K562 (cell line): Measurements from ENCODE around the gene ZNF622. TPM values are rescaled to one million over a fixed set of nuclear protein-coding genes. Genes with fewer than 3 reads are reported as not detected.

ENCODE experiments used
- BMI1 ChIP-seq: fragments of 150-350 bp; IDR thresholded peaks from 2 replicates; pipeline ENCODE4 v1.6.1; 2014; ENCODE audit warnings: low read length
- CEBPB ChIP-seq: fragments of 450-650 bp; IDR thresholded peaks from 2 replicates; pipeline ENCODE4 v1.6.1; 2016; ENCODE audit warnings: missing genetic modification characterization, missing compliant biosample characterization
- DEAF1 ChIP-seq: fragments of 450-650 bp; formaldehyde crosslinking; IDR thresholded peaks from 2 replicates; pipeline ENCODE4 v1.4.0; 2020; ENCODE audit warnings: mild to moderate bottlenecking, moderate library complexity
- FOXO4 ChIP-seq: fragments of 450-650 bp; formaldehyde crosslinking; IDR thresholded peaks from 2 replicates; pipeline ENCODE4 v1.4.0; 2020; ENCODE audit warnings: mild to moderate bottlenecking, moderate library complexity
- GTF2F1 ChIP-seq: IDR thresholded peaks from 2 replicates; pipeline ENCODE4 v1.6.1; 2011; ENCODE audit warnings: low read depth, low read length, improper control_type of control experiment
- HDAC1 ChIP-seq, 2 experiments: fragments of 450-650 bp; IDR thresholded peaks; 2 replicates each; pipeline ENCODE4 v1.6.1; 2016 to 2017; ENCODE audit warnings: inconsistent platforms in 1 of 2, mild to moderate bottlenecking in 1 of 2, moderate library complexity in 1 of 2
- HOXB6 ChIP-seq: fragments of 250-450 bp; sonication (Bioruptor Pico); IDR thresholded peaks from 2 replicates; pipeline ENCODE4 v1.5.1; 2022; ENCODE audit warnings: mild to moderate bottlenecking, borderline replicate concordance
- MED1 ChIP-seq: sonication (generic); formaldehyde crosslinking; IDR thresholded peaks from 2 replicates; pipeline ENCODE4 v1.8.1; 2023; ENCODE audit warnings: missing genetic modification reagents, borderline replicate concordance
- NCOA2 ChIP-seq, 2 experiments: fragments of 450-650 bp; IDR thresholded peaks; 2 replicates each; pipeline ENCODE4 v1.6.1; 2018; ENCODE audit warnings: mild to moderate bottlenecking in 2 of 2, moderate library complexity in 1 of 2; ENCODE audit not compliant: partially characterized antibody in 2 of 2
- NCOA4 ChIP-seq: fragments of 450-650 bp; IDR thresholded peaks from 2 replicates; pipeline ENCODE4 v1.6.1; 2018; ENCODE audit warnings: mild to moderate bottlenecking; ENCODE audit not compliant: partially characterized antibody
- PREB ChIP-seq: sonication (generic); formaldehyde crosslinking; IDR thresholded peaks from 2 replicates; pipeline ENCODE4 v1.8.1; 2023; ENCODE audit warnings: mild to moderate bottlenecking, missing genetic modification reagents
- RAD51 ChIP-seq: fragments of 450-650 bp; IDR thresholded peaks from 2 replicates; pipeline ENCODE4 v1.7.1; 2016; ENCODE audit warnings: low read depth, mild to moderate bottlenecking, borderline replicate concordance
- RBBP5 ChIP-seq: fragments of 200-600 bp; sonication (generic); IDR thresholded peaks from 2 replicates; pipeline ENCODE4 v1.6.1; 2012; ENCODE audit warnings: borderline replicate concordance, mild to moderate bottlenecking, low read length, control low read depth, inconsistent platforms; ENCODE audit not compliant: insufficient read depth, poor library complexity, severe bottlenecking
- RNF219 ChIP-seq: fragments of 250-450 bp; sonication (Bioruptor Pico); IDR thresholded peaks from 2 replicates; pipeline ENCODE4 v1.5.0; 2022; ENCODE audit warnings: mild to moderate bottlenecking
- TGIF2 ChIP-seq: sonication (generic); formaldehyde crosslinking; IDR thresholded peaks from 2 replicates; pipeline ENCODE4 v1.8.1; 2022; ENCODE audit warnings: mild to moderate bottlenecking, missing genetic modification reagents, moderate library complexity
- VEZF1 ChIP-seq: fragments of 200-800 bp; sonication (Bioruptor generic); IDR thresholded peaks from 2 replicates; pipeline ENCODE4 v1.6.1; 2017; ENCODE audit warnings: missing genetic modification characterization, missing compliant biosample characterization
- XRCC5 ChIP-seq: fragments of 200-400 bp; formaldehyde crosslinking; IDR thresholded peaks from 2 replicates; pipeline ENCODE4 v1.6.1; 2017; ENCODE audit warnings: low read depth, mild to moderate bottlenecking, low read length
- ZBTB26 ChIP-seq: fragments of 450-650 bp; formaldehyde crosslinking; IDR thresholded peaks from 2 replicates; pipeline ENCODE4 v1.4.0; 2022; ENCODE audit warnings: missing genetic modification characterization
- ZNF717 ChIP-seq: fragments of 250-450 bp; sonication (Bioruptor Pico); IDR thresholded peaks from 2 replicates; pipeline ENCODE4 v1.5.0; 2021
- polyA plus RNA-seq, 8 experiments: library from polyadenylated mRNA; depleted of rRNA in 4 of 8; stranded (reverse) in 5 of 8; unstranded in 3 of 8; fragments of >200 nt; fragmentation: Nextera tagmentation in 2 of 8; fragmentation: Illumina TruSeq in 1 of 8; extraction: Ambion mirVana in 2 of 8; extraction: Trizol in 1 of 8; gene quantifications; 2 replicates each; pipeline versions ENCODE4 v1.2.1 to v1.2.3, GENCODE V29; 2011 to 2014; ENCODE audit warnings: inconsistent platforms in 1 of 8, missing spikeins in 1 of 8
- total RNA-seq, 7 experiments: library from RNA; depleted of rRNA in 6 of 7; stranded (reverse); fragments of >200 nt in 6 of 7; fragmentation: Illumina TruSeq in 2 of 7; extraction: Trizol in 2 of 7; gene quantifications; 2 replicates each; pipeline versions ENCODE4 v1.2.1 to v1.2.3, GENCODE V29; 2011 to 2021; ENCODE audit warnings: low replicate concordance in 1 of 7

Gene ZNF622
- total and polyA plus RNA-seq, 9 of the 15 experiments (the other 6 are each of a cell fraction or from before 2014, with no cell fraction given): 9.6 to 51.5 (median 32.3) TPM

- TF ChIP-seq HDAC1 (IDR thresholded peaks at IDR 0.05) (peak; percentile 75 to 91; a peak in 3 of 4 replicates), NCOA2 (IDR thresholded peaks at IDR 0.05; ENCODE audit: partially characterized antibody in 2 of 2) (peak in 1 of 2 experiments; percentile 83), RBBP5 (no peak), BMI1 (no peak), HOXB6 (CRISPR knock-in tag) (no peak), RAD51 (peak; percentile 62; the same call in 1 of the 2 replicates), GTF2F1 (no peak), FOXO4 (CRISPR knock-in tag) (0 out of 2 replicates have a peak, but pooled peaks have one; percentile 42), RNF219 (CRISPR knock-in tag) (no peak), CEBPB (tag) (no peak), NCOA4 (peak; percentile 93), PREB (CRISPR knock-in tag) (no peak), ZBTB26 (CRISPR knock-in tag) (no peak), DEAF1 (0 out of 2 replicates have a peak, but pooled peaks have one; percentile 24), VEZF1 (CRISPR knock-in tag) (0 out of 2 replicates have a peak, but pooled peaks have one; percentile 38), ZNF717 (CRISPR knock-in tag) (no peak), XRCC5 (no peak), TGIF2 (CRISPR knock-in tag) (no peak), MED1 (CRISPR knock-in tag) (no peak)
Observed at GRCh38 chr5:16418471-16418922, 47.1 kb downstream of the ZNF622 start (continued).
